D721Med (cell line): ENCODE data around the gene TMPRSS12.
"Not testable (repeated sequence)": the region's sequence is repeated elsewhere in the genome, so short reads cannot be mapped to it uniquely, and the experiment has no call there.

Experiments
- DNase-seq: peaks from one replicate; pipeline ENCODE4 v3.0.0; 2011; ENCODE audit warnings: low spot score; ENCODE audit not compliant: insufficient read length
- FAIRE-seq: peaks from 2 replicates; lab custom pipeline; 2011; peaks lifted over from hg19 to GRCh38; lab: Jason Lieb, UNC
- TF ChIP-seq, protein P1 (sequence below): IDR thresholded peaks from 2 replicates; pipeline ENCODE4 v1.5.1; 2012; ENCODE audit warnings: mild to moderate bottlenecking, control low read depth; ENCODE audit not compliant: insufficient read depth; ENCODE audit errors: missing control alignments

TMPRSS12 gene

DNA sequence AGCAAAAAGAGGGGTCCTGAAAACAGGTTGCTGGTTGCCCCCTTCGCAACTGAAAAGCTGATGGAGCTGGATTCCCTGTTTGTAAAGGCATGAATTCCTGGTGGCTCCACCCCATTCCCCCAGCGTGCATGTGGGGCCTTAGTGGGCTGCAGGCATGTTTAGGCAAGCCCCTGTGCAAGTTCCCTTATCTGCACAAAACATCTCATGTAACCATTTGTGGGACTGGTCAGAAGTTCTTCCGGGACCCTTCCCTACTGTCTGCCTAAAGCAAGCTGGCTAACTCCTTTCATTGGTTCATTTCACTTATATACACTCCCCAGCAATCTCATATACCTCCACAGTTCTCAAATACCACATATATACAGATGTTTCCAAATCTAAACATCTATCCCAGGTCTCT, 85.7 kb downstream of the TMPRSS12 start:
- DNase-seq = no peak
- no peak for FAIRE-seq
- TF ChIP-seq, protein P1, sequence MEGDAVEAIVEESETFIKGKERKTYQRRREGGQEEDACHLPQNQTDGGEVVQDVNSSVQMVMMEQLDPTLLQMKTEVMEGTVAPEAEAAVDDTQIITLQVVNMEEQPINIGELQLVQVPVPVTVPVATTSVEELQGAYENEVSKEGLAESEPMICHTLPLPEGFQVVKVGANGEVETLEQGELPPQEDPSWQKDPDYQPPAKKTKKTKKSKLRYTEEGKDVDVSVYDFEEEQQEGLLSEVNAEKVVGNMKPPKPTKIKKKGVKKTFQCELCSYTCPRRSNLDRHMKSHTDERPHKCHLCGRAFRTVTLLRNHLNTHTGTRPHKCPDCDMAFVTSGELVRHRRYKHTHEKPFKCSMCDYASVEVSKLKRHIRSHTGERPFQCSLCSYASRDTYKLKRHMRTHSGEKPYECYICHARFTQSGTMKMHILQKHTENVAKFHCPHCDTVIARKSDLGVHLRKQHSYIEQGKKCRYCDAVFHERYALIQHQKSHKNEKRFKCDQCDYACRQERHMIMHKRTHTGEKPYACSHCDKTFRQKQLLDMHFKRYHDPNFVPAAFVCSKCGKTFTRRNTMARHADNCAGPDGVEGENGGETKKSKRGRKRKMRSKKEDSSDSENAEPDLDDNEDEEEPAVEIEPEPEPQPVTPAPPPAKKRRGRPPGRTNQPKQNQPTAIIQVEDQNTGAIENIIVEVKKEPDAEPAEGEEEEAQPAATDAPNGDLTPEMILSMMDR = no peak

DNA sequence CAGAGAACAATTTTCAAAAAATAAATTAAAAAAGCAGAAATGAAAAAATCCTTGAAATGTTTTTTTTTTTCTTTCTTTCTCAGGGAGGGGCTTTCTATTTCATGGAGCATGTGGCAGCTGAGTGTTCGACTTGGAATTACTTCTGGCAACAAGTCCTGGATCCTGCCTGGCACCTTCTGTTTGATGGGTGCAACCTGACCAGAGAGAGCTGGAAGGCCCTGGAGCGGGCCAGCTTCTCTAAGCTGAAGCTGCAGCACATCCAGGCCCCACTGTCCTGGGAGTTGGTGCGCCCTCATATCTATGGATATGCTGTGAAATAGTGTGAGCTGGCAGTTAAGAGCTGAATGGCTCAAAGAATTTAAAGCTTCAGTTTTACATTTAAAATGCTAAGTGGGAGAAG, 87.1 kb downstream of the TMPRSS12 start:
- FAIRE-seq (no peak), DNase-seq (no peak)
- TF ChIP-seq, protein P1 = no peak

DNA sequence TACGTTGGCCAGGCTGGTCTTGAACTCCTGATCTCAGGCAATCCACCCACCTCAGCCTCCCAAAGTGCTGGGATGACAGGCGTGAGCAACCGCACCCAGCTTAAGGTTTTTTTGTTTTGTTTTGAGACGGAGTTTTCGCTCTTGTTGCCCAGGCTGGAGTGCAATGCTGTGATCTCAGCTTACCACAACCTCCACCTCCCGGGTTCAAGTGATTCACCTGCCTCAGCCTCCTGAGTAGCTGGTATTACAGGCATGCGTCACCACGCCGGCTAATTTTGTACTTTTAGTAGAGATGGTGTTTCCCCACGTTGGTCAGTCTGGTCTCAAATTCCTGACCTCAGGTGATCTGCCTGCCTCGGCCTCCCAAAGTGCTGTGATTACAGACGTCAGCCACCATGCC, 87.8 kb downstream of the TMPRSS12 start:
- not testable (repeated sequence) for FAIRE-seq, DNase-seq

DNA sequence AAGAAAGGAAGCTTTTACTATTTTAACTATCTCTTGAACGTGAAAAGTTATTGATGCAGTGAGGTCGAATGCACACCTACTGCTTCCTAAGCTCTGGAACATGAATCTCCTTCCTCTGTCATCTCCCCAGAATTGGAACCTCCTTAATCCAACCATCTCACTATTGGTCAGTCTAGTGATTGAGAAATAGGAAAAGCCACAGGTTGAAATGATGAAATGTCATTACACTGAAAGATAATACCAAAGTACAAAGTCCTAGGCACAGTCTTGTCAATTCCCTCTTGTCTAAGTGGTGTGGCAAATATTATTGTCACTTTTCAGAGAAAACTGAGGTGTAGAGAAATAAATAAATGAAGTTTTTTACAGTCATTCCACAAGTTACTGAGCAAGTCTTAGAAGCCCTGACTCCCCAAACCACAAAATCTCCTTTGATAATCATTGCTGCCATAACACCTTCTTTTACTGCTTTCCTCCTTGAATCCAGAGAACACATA, 90.1 kb downstream of the TMPRSS12 start:
- TF ChIP-seq, protein P1 = no peak
- DNase-seq (no peak), FAIRE-seq (no peak)

DNA sequence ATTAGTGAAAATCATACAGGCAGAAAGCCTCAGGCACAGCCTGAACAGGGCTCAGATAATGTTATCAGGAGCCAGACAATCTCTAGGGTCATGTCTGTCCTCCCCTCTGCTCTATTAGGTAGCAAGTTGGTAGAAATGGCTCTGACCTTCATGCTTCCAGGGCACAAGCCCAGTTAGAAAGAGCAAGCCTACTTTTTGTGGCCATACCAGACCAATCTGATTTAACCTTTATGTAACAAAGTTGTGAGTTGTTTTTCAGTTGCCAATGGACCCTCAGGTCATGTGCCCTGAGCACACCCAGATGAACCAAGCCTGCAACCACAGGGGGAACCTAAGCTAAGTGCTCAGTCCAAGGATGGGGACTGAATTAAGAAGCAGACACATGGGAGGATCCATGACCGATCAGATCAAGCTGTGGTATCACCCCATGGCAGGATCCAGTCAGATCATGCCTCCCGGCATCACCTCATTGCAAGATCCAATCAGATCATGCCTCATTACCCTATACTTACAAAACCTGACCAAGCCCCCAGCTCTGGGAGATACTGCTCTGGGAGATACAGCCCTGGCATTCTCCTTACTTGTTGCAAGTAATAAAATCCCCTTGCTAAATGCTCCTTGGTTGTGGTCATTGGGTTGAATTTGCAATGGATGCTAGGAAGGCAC, 90.9 kb downstream of the TMPRSS12 start:
- DNase-seq (no peak), FAIRE-seq (no peak)
- TF ChIP-seq, protein P1 = no peak

DNA sequence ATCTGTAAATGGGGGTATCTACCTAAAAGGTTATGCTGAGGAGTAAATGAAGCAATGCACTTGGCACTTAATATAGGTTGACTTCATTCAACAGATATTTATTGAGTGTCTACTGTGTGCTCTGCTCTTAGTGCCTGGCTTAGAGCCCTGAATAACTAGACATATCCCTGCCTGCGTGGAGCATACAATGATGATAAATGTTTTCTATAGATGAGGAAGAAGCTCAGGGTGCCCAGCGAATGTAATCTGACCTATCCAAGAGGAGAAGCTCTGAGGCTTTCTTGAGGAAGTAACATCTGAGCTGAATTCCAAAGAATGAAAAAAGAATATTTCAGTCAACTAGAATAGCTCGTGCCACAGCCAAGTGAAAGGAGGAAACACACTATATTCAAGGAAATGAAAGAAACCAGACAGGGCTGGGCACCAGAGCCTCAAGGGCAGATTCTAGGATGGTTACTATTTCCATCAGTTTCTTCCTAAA, 91.7 kb downstream of the TMPRSS12 start:
- FAIRE-seq (no peak), DNase-seq (no peak)
- TF ChIP-seq, protein P1 = no peak

DNA sequence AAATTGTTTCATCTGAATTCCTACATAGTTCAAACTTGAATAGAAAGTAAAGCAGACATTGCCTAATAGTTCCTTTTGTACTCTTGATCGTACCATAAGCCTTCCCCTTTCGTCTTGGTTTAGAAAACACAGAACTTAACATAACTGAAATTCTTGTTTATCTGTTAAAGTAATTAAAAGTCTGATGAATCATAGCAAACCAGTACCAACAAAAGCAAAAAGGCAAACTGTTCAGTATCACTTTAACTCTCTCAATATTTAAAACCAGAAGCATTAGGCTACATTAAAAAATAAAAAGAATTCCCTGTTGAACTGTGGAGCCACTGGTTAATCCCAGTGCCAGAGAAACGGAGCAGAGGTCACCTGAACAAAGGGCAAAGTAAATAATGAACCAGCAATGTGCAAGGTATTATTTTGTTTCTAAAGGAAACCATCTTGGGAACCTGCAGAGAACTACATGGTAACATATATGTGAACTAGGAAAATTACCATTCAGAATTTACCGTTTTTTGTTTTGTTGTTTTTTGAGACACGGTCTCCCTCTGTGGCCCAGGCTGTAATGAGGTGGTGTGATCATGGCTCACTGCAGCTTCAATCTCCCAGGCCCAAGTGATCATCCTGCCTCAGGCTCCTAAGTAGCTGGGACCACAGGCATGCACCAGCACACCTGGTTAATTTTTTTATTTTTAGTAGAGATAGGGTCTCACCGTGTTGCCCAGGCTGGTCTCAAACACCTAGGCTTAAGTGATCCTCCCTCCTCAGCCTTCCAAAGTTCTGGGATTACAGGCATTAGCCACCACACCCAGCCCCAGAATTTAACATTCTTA, 92.5 kb downstream of the TMPRSS12 start:
- no peak for FAIRE-seq
- no peak for DNase-seq
- TF ChIP-seq, protein P1 = no peak
